GM23248 (cell line): ENCODE results near the gene NPC1. TPM values are rescaled to one million over a fixed set of nuclear protein-coding genes. Genes with fewer than 3 reads are reported as not detected.

ENCODE experiments used
- DNase-seq: peaks from one replicate; pipeline ENCODE4 v3.0.0-alpha.2; 2015
- H2AFZ ChIP-seq: fragments of 200-600 bp; sonication (generic); 2 replicates; pipeline ENCODE4 v1.6.1; 2016; ENCODE audit warnings: antibody characterized with exemption
- H3F3A ChIP-seq: fragments of 200-600 bp; sonication (generic); 2 replicates; pipeline ENCODE4 v1.6.1; 2016; ENCODE audit warnings: mild to moderate bottlenecking, antibody characterized with exemption, mixed run types; ENCODE audit not compliant: insufficient read depth
- H3K27ac ChIP-seq: fragments of 200-600 bp; sonication (generic); 2 replicates; pipeline ENCODE4 v1.5.1; 2016; ENCODE audit warnings: mild to moderate bottlenecking
- H3K27me3 ChIP-seq: fragments of 200-600 bp; sonication (generic); replicated peaks from 2 replicates; pipeline ENCODE4 v1.6.1; 2016; ENCODE audit warnings: mild to moderate bottlenecking; ENCODE audit not compliant: insufficient read depth
- H3K36me3 ChIP-seq: fragments of 200-600 bp; sonication (generic); 2 replicates; pipeline ENCODE4 v1.6.1; 2016; ENCODE audit warnings: low read depth, mild to moderate bottlenecking
- H3K4me1 ChIP-seq: fragments of 200-600 bp; sonication (generic); 2 replicates; pipeline ENCODE4 v1.6.1; 2016; ENCODE audit warnings: mild to moderate bottlenecking; ENCODE audit not compliant: insufficient read depth
- H3K4me2 ChIP-seq: fragments of 200-600 bp; sonication (generic); one replicate; pipeline ENCODE4 v1.6.1; 2016; ENCODE audit warnings: mild to moderate bottlenecking; ENCODE audit not compliant: unreplicated experiment
- H3K4me3 ChIP-seq: fragments of 200-600 bp; sonication (generic); 2 replicates; pipeline ENCODE4 v1.5.1; 2016; ENCODE audit warnings: mild to moderate bottlenecking
- H3K79me2 ChIP-seq: fragments of 200-600 bp; sonication (generic); 2 replicates; pipeline ENCODE4 v1.6.1; 2016; ENCODE audit warnings: mild to moderate bottlenecking; ENCODE audit not compliant: insufficient read depth
- H3K9ac ChIP-seq: fragments of 200-600 bp; sonication (generic); 2 replicates; pipeline ENCODE4 v1.6.1; 2016; ENCODE audit warnings: mild to moderate bottlenecking
- H3K9me2 ChIP-seq: fragments of 200-600 bp; sonication (generic); 2 replicates; pipeline ENCODE4 v1.6.1; 2016; ENCODE audit warnings: mixed run types, mild to moderate bottlenecking, moderate library complexity; ENCODE audit not compliant: insufficient read depth
- H3K9me3 ChIP-seq: fragments of 200-600 bp; sonication (generic); one replicate; pipeline ENCODE4 v1.6.1; 2017; ENCODE audit warnings: low read depth
- H4K20me1 ChIP-seq: fragments of 200-600 bp; sonication (generic); 2 replicates; pipeline ENCODE4 v1.6.0; 2016; ENCODE audit not compliant: insufficient read depth
- EZH2 ChIP-seq: fragments of 200-600 bp; sonication (generic); IDR thresholded peaks from 2 replicates; pipeline ENCODE4 v1.6.1; 2018; ENCODE audit warnings: antibody characterized with exemption, mild to moderate bottlenecking; ENCODE audit not compliant: insufficient read depth, poor library complexity, severe bottlenecking
- EZH2phosphoT487 ChIP-seq: fragments of 200-600 bp; sonication (generic); IDR thresholded peaks from 2 replicates; pipeline ENCODE4 v1.6.1; 2018; ENCODE audit warnings: antibody characterized with exemption, moderate library complexity, mild to moderate bottlenecking, low read depth; ENCODE audit not compliant: insufficient read depth
- WGBS, 2 experiments: methylation state at CpG; one replicate each; pipeline ENCODE4 v1.1.6; 2015 to 2017; ENCODE audit warnings: low lambda C conversion rate in 2 of 2, low coverage in 1 of 2; ENCODE audit errors: missing lambda C conversion rate in 2 of 2; 5-methylcytosine and 5-hydroxymethylcytosine counted together
- in situ Hi-C: fragments of 300-500 bp; cut with MboI; formaldehyde crosslinking; loops from 2 replicates; pipeline ENCODE4 v1.15.0; 2020
- polyA plus RNA-seq: library from polyadenylated mRNA; unstranded; fragments of >200 nt; fragmentation: Nextera tagmentation; extraction: Ambion mirVana; gene quantifications from 2 replicates; pipeline ENCODE4 v1.2.1, GENCODE V29; 2016
- total RNA-seq: library from RNA; depleted of rRNA; stranded (reverse); fragments of >200 nt; shearing (Covaris generic); gene quantifications from 2 replicates; pipeline ENCODE4 v1.2.3, GENCODE V29; 2014

The NPC1 gene
- total and polyA plus RNA-seq, 2 experiments from 2014 or later: 28.1 to 28.7 TPM

DNA sequence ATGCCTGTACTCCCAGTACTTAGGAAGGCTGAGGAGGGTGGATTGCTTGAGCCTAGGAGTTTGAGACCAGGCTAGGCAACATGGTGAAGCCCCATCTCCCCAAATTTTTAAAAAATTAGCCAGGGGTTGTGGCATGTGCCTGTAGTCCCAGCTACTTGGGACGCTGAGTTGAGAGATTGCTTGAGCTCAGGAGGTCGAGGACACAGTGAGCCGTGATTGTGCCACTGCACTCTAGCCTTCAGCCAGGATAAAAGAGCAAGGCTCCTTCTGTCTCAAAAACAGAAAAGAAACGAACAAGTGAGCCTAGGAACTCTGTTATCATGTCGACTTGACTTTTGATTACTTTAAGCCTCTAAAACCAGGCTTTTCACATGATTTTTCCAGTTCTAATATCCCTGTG is 13.7 kb downstream of the NPC1 start:
- no peak for DNase-seq
- TF ChIP-seq EZH2phosphoT487 (no peak), EZH2 (no peak)
- no peaks in the 10 kb centered on the region for H3K9me3 ChIP-seq
- peaks cover 40% of the 10 kb centered on the region for H3K79me2 ChIP-seq
- H3K9me2 ChIP-seq: no peaks in the 10 kb centered on the region
- peaks cover 29% of the 10 kb centered on the region for H3K36me3 ChIP-seq
- H3F3A ChIP-seq: peaks cover 25% of the 10 kb centered on the region
- H3K4me3 ChIP-seq: no peak overlapping the region
- H4K20me1 ChIP-seq: 0 out of 2 replicates have a peak, but pooled peaks cover 4% of the 10 kb centered on the region
- 97% methylated on average over 5 of the region's 5 CpGs for WGBS, 2 experiments
- in situ Hi-C loops: no loop called here
- peaks cover 14% of the 10 kb centered on the region for H3K4me1 ChIP-seq
- H3K27ac ChIP-seq: no peak overlapping the region
- no peaks in the 10 kb centered on the region for H3K27me3 ChIP-seq
- H3K4me2 ChIP-seq: no peak overlapping the region
- H2AFZ ChIP-seq: no peak overlapping the region
- no peak overlapping the region for H3K9ac ChIP-seq

DNA sequence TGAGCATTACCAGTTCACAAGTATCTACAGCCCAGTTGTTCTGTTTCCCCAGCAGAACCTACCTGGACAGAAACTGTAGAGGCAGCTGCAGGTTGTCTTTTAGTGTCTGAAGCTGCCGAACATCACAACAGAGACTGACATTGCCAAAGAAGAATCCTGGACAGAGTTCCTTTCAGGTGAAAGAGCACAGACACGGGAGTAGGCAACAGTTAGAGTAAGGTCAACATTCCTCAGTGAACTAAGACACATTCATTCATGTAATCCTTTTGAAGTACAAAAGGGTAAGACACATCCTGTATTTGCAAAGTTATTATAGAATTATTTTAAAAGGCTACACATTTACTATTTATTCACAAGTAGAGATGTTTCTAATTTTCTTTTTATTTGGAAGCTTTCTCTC is 14.3 kb downstream of the NPC1 start:
- no peak for DNase-seq
- peaks cover 34% of the 10 kb centered on the region for H3K36me3 ChIP-seq

DNA sequence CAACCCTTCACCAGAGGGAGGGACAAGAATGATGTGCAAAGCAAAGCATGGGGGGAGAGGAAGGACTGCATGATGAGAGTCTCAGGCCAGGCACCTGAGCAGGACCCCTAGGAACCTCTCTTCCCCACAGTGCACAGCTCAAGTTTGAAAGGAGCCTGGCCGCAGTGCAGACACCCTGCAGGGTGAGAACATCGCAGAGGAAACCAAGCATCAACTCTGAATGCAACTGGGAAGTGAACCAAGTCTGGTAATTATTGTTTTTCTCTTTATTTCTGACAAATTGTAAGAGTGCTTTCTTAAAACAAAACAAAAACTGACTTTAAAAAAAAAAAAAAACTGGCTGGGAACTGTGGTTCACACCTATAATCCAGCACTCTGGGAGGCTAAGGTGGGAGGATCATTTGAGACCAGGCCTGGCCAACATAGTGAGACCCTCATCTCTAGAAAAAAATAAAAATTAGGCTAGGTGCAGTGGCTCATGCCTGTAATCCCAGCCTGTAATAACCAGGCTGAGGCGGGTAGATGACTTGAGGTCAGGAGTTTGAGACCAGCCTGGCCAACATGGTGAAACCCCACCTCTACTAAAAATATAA is 15.3 kb downstream of the NPC1 start:
- Histone ChIP-seq H3K9me3 (no peaks in the 10 kb centered on the region), H3K9me2 (no peaks in the 10 kb centered on the region), H2AFZ (no peak overlapping the region), H3K27me3 (no peaks in the 10 kb centered on the region), H3K79me2 (peaks cover 35% of the 10 kb centered on the region), H3K27ac (no peak overlapping the region), H4K20me1 (0 out of 2 replicates have a peak, but pooled peaks cover 4% of the 10 kb centered on the region), H3K4me3 (no peak overlapping the region), H3K36me3 (peaks cover 44% of the 10 kb centered on the region), H3F3A (peaks cover 25% of the 10 kb centered on the region), H3K9ac (no peak overlapping the region), H3K4me1 (peaks cover 14% of the 10 kb centered on the region), H3K4me2 (no peak overlapping the region)
- WGBS, 2 experiments: 95 to 100% methylated on average over 3 of the region's 3 CpGs
- TF ChIP-seq EZH2phosphoT487 (no peak), EZH2 (no peak)
- no peak for DNase-seq
- in situ Hi-C loops: no loop called here

More for the DNA sequence above, 14.3 kb downstream of the NPC1 start:
- peaks cover 40% of the 10 kb centered on the region for H3K79me2 ChIP-seq
- TF ChIP-seq EZH2phosphoT487: no peak
- no peak for TF ChIP-seq EZH2
- H3F3A ChIP-seq: peaks cover 25% of the 10 kb centered on the region
- H3K27me3 ChIP-seq: no peaks in the 10 kb centered on the region
- no peak overlapping the region for H3K4me3 ChIP-seq
- H3K9ac ChIP-seq: no peak overlapping the region
- 76 to 87% methylated on average over 2 of the region's 2 CpGs for WGBS, 2 experiments
- no peaks in the 10 kb centered on the region for H3K9me3 ChIP-seq
- no peak overlapping the region for H2AFZ ChIP-seq
- H3K9me2 ChIP-seq: no peaks in the 10 kb centered on the region
- peaks cover 14% of the 10 kb centered on the region for H3K4me1 ChIP-seq
- H3K27ac ChIP-seq: no peak overlapping the region
- in situ Hi-C loops: no loop called here
- 0 out of 2 replicates have a peak, but pooled peaks cover 4% of the 10 kb centered on the region for H4K20me1 ChIP-seq
- H3K4me2 ChIP-seq: no peak overlapping the region

DNA sequence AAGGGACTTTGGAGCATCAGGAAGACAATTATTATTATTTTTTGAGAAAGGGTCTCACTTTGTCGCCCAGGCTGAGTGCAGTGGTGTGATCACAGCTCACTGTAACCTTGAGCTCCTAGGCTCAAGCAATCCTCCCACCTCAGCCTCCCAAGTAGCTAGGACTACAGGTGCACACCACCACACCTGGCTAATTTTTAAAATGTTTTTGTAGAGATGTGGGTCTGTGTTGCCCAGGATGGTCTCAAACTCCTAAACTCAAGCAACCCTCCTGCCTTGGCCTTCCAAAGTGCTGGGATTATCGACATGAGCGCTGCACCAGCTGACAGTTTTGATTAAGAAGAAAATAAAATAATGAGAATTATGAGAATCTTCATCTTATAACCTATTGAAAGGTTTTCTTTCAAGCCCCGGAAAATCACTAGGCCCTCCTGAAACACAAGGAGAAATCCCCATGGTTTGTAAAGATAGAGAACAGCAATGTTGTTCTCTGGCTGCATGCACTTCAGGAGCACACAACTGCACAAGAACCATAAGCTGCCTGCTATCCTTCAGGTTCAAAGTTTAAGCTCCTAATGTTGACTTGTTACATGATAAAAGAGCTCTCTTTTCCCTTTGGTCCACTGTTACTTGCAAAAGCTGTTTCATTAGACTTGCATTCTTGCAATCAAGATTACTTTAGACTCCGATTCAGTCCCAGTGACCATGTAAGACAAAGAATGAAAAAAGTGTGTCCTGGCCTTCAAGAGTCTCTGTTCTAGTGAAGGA is 16.8 kb downstream of the NPC1 start:
- 95 to 100% methylated on average over 5 of the region's 5 CpGs for WGBS, 2 experiments
- Histone ChIP-seq H3K9ac (no peak overlapping the region), H3K4me3 (no peak overlapping the region), H2AFZ (no peak overlapping the region), H3K79me2 (peaks cover 20% of the 10 kb centered on the region), H3K9me2 (no peaks in the 10 kb centered on the region), H3K9me3 (no peaks in the 10 kb centered on the region), H3K36me3 (peaks cover 58% of the 10 kb centered on the region), H3K4me2 (no peak overlapping the region), H3K27ac (no peak overlapping the region), H3F3A (peaks cover 20% of the 10 kb centered on the region), H3K4me1 (peaks cover 13% of the 10 kb centered on the region), H3K27me3 (no peaks in the 10 kb centered on the region), H4K20me1 (no peaks in the 10 kb centered on the region)
- in situ Hi-C loops: no loop called here
- no peak for DNase-seq
- TF ChIP-seq EZH2phosphoT487 (no peak), EZH2 (no peak)
